Ovary (tissue), 3 donors: ENCODE results near the gene ARHGAP21.

ENCODE experiments used
- CTCF ChIP-seq, 3 donors: fragments of 450-650 bp in 2 of 3; fragments of 200-600 bp in 1 of 3; IDR thresholded peaks; one replicate each; pipeline versions ENCODE4 v1.5.1 to v1.8.0; 2016 to 2022; ENCODE audit warnings: antibody characterized with exemption in 3 of 3, mild to moderate bottlenecking in 1 of 3
- POLR2A ChIP-seq: fragments of 450-650 bp; IDR thresholded peaks from one replicate; pipeline ENCODE4 v1.6.1; 2017; ENCODE audit warnings: antibody characterized with exemption, mild to moderate bottlenecking, moderate library complexity
- donor health status: DM: no; HTN: no; CAD: no.

- TF ChIP-seq CTCF (IDR thresholded peaks at IDR 0.05): no peak
- TF ChIP-seq POLR2A: no peak
These were observed 39.4 kb upstream of the ARHGAP21 start for GRCh38 chr10:24762966-24763623.
